ENCODE results near the gene PEX16.

Gene PEX16

GRCh38 chr11:45913514-45913913, 4.2 kb downstream of the PEX16 start:
- Histone ChIP-seq H3K4me3 (no peak overlapping the region), H3K9me3 (no peaks in the 10 kb centered on the region), H3K27me3 (no peaks in the 10 kb centered on the region), H3K4me1 (peaks cover 0 to 23% (median 13%) of the 10 kb centered on the region in 4 donors), H3K27ac (no peak overlapping the region), H3K36me3 (peaks cover 40 to 73% (median 60%) of the 10 kb centered on the region in 3 donors)
- DNase-seq = no peak
- TF ChIP-seq, protein P1, sequence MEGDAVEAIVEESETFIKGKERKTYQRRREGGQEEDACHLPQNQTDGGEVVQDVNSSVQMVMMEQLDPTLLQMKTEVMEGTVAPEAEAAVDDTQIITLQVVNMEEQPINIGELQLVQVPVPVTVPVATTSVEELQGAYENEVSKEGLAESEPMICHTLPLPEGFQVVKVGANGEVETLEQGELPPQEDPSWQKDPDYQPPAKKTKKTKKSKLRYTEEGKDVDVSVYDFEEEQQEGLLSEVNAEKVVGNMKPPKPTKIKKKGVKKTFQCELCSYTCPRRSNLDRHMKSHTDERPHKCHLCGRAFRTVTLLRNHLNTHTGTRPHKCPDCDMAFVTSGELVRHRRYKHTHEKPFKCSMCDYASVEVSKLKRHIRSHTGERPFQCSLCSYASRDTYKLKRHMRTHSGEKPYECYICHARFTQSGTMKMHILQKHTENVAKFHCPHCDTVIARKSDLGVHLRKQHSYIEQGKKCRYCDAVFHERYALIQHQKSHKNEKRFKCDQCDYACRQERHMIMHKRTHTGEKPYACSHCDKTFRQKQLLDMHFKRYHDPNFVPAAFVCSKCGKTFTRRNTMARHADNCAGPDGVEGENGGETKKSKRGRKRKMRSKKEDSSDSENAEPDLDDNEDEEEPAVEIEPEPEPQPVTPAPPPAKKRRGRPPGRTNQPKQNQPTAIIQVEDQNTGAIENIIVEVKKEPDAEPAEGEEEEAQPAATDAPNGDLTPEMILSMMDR (IDR thresholded peaks at IDR 0.05) = no peak
- intact Hi-C loops (cut with DNase I; ENCODE audit: low total_unique reads) = no loop called here

GRCh38 chr11:45910623-45911022, 7.1 kb downstream of the PEX16 start:
- Histone ChIP-seq H3K27ac (no peak overlapping the region), H3K4me1 (peaks cover 0 to 1% (median 0%) of the 10 kb centered on the region in 4 donors), H3K36me3 (peaks cover 40 to 71% (median 60%) of the 10 kb centered on the region in 3 donors), H3K27me3 (no peaks in the 10 kb centered on the region), H3K4me3 (no peak overlapping the region), H3K9me3 (no peaks in the 10 kb centered on the region)
- DNase-seq = no peak
- intact Hi-C loops (cut with DNase I; ENCODE audit: low total_unique reads) = no loop called here
- TF ChIP-seq, protein P1 (IDR thresholded peaks at IDR 0.05) = no peak

- H3K4me1 ChIP-seq = no peaks in the 10 kb centered on the region
- TF ChIP-seq, protein P1 (IDR thresholded peaks at IDR 0.05) = no peak
- H3K27ac ChIP-seq = no peak overlapping the region
- intact Hi-C loops (cut with DNase I; ENCODE audit: low total_unique reads) = no loop called here
- H3K27me3 ChIP-seq = no peaks in the 10 kb centered on the region
- no peaks in the 10 kb centered on the region for H3K9me3 ChIP-seq
- no peak overlapping the region for H3K4me3 ChIP-seq
- peaks cover 40 to 69% (median 54%) of the 10 kb centered on the region in 3 donors for H3K36me3 ChIP-seq
- DNase-seq = no peak
Observed at GRCh38 chr11:45909594-45910475, 7.8 kb downstream of the PEX16 start.

GRCh38 chr11:45907911-45908370, 9.7 kb downstream of the PEX16 start:
- Histone ChIP-seq H3K36me3 (peaks cover 23 to 69% (median 35%) of the 10 kb centered on the region in 3 donors), H3K27me3 (no peaks in the 10 kb centered on the region), H3K27ac (no peak overlapping the region), H3K9me3 (no peaks in the 10 kb centered on the region), H3K4me3 (no peak overlapping the region), H3K4me1 (no peaks in the 10 kb centered on the region)
- TF ChIP-seq, protein P1 (IDR thresholded peaks at IDR 0.05) = no peak
- DNase-seq = no peak
- intact Hi-C loops (cut with DNase I; ENCODE audit: low total_unique reads) = no loop called here

DNA sequence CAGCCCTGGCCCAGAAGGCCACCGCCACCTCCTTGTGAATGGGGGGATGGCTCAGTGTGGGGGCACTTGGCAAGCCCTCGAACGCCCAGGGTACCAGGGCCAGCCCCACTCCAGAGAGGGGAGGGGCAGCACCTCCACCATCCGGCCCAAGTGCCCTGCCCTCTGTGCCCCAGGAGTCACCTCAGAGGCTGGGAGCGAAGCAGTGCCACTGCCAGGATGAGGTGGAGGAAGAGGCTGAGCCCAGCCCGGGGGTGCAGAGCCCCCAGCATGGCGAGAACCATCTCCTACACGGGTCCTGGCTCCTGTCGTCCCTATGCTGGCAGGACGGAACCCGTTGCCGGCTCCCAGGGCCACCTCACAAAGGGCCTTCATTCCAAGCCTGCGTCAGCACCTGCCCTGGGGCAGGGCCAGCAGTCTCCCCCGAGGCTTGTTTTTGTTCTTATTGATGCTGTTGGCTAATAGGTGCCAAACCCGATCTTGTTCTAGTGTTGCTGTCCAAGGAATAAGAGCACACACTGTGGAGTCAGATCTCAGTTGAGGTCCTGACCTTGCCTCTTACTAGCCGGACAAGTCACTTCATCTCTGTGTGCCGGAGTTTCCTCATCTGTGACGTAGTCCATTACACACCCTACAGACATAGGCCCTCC, 10.6 kb downstream of the PEX16 start, which contains the start of gene FREY1:
FREY1 (minus strand) TSS at position 307 of the 647 bp plus-strand sequence; CDS start at position 281, 26 bp downstream.
- no peaks in the 10 kb centered on the region for H3K9me3 ChIP-seq
- H3K27me3 ChIP-seq = no peaks in the 10 kb centered on the region
- TF ChIP-seq, protein P1 (IDR thresholded peaks at IDR 0.05) = no peak
- intact Hi-C loops (cut with DNase I; ENCODE audit: low total_unique reads) = no loop called here
- H3K4me3 ChIP-seq = no peak within 1 kb of the TSS
- DNase-seq = no peak
- H3K27ac ChIP-seq = no peak within 1 kb of the TSS
- H3K36me3 ChIP-seq = peaks cover 18 to 69% (median 26%) of the 10 kb centered on the region in 3 donors
- H3K4me1 ChIP-seq = no peaks in the 10 kb centered on the region
